ENCODE measurements around the gene SDCCAG8.
"Not testable (repeated sequence)": the region's sequence is repeated elsewhere in the genome, so short reads cannot be mapped to it uniquely, and the experiment has no call there.

SDCCAG8 gene

DNA sequence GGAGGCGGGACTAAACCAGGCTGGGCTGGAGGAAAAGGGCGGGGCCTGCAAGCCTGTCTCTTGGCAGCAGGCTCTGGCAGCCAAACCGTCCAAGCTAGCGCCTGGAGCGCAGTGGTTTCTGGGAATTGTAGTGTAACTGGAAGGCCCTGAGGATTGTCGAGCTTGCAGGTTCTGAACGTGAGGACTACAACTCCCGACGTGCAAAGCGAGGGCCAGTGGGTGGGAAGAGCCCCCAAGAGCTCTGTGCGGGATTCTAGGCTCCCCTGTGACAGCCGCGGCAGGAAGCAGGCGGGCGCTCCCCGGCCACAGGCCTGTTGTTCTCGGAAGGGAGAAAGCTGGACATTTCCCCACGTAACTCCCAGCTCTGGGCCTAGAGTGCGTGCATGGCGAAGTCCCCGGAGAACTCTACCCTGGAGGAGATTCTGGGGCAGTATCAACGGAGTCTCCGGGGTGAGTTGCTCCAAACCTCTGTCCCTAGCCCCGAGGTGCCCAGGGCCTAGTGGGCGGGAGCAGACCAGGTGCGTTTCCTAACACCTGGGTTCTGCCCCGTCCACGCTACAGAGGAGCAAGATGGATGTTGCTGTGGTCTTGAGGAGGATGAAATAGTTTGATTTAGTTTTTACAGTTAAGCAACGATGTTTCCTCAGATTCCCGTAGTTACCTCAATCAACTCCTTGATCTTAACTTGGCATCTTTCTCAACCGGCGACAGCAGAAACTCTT, at the start of gene SDCCAG8:
TSS of gene SDCCAG8 (plus strand) at position 251 of the 722 bp plus-strand sequence. CDS start at position 384, 133 bp downstream.
- no peaks in the 10 kb centered on the region for H3K36me3 ChIP-seq (ENCODE audit: insufficient read depth, low read length)
- H3K9me3 ChIP-seq (ENCODE audit: low read depth, low read length), result no peaks in the 10 kb centered on the region
- TF ChIP-seq EZH2 (IDR thresholded peaks at IDR 0.05) (no peak), FOXP2 (optimal IDR thresholded peaks at IDR 0.05; ENCODE audit: control extremely low read depth, extremely low read length, insufficient read depth) (no peak), POLR2AphosphoS5 (IDR thresholded peaks at IDR 0.05; ENCODE audit: borderline replicate concordance, low read depth, low read length) (peak; percentile 92)
- peak; percentile 100 for DNase-seq (ENCODE audit: low read depth, low spot score)
- peak within 1 kb of the TSS; percentile 86 for H3K4me3 ChIP-seq
- peak within 1 kb of the TSS; percentile 95 for H3K27ac ChIP-seq
- peak within 1 kb of the TSS; percentile 86 for H3K9ac ChIP-seq (ENCODE audit: insufficient read length)

DNA sequence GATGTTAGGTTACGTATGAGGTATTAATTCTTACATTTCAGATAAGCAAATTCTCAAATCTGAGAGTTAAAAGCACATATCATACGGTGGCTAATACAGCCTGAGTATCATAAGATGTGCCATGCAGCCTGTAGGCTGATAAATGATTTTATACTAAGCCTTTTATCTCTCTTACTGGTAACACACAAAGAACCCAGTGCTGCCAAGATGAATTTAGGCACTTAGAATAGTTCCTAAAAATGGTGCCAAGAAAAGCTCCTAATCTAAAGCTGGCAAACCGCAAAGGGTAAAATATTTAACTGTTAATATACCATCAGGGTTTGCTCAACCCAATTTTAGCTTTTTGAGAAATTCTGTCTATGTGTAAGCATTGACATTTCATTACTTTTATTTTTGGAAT, 43.9 kb upstream of the SDCCAG8 start:
- Histone ChIP-seq H3K27ac (peak overlapping the region; percentile 82; the same call in 1 of the 2 replicates), H3K36me3 (ENCODE audit: insufficient read depth, low read length) (peaks cover 27% of the 10 kb centered on the region)
- H3K4me3 ChIP-seq; DNase-seq (ENCODE audit: low read depth, low spot score); H3K9me3 ChIP-seq (ENCODE audit: low read depth, low read length); H3K9ac ChIP-seq (ENCODE audit: insufficient read length): not testable (repeated sequence)

DNA sequence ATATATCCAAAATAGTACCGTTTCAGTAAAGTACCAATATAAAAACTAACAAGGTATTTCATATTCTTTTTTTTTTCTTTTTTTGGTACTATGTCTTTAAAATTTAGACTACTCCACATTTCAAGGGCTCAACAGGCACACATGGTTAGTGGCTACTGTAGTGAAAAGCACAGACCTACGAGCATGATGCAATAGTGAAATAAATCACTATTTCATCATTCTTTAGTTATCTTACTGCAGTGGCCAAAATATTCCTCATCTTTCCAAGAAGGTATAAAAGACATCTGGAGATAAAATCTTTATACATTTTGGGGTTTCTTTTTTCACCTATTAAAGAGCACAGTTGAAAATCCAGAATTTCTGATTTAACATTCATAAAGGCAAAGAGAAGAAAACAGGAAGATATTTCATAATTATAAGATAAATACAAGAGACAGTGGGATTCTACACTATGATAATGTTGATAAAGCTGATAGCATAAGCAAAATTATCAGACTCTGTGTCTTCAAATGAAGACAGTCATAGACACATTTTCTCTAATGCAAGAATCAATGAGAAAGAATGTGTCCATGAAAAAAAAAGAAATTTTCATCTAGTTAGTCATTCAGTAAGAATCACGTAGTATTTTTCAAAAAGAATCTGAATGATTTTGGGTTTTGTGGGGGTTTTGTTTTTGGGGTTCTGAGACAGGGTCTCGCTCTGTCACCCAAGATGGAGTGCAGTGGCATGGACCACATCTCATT, 42.6 kb upstream of the SDCCAG8 start:
- Histone ChIP-seq H3K9me3 (ENCODE audit: low read depth, low read length) (no peaks in the 10 kb centered on the region), H3K4me3 (0 out of 2 replicates have a peak overlapping the region, but pooled peaks have one; percentile 11), H3K27ac (peak overlapping the region; percentile 82), H3K36me3 (ENCODE audit: insufficient read depth, low read length) (peaks cover 34% of the 10 kb centered on the region), H3K9ac (ENCODE audit: insufficient read length) (peak overlapping the region; percentile 55)
- TF ChIP-seq EZH2 (IDR thresholded peaks at IDR 0.05) (no peak), POLR2AphosphoS5 (IDR thresholded peaks at IDR 0.05; ENCODE audit: borderline replicate concordance, low read depth, low read length) (no peak), FOXP2 (optimal IDR thresholded peaks at IDR 0.05; ENCODE audit: control extremely low read depth, extremely low read length, insufficient read depth) (no peak)
- DNase-seq (ENCODE audit: low read depth, low spot score), result no peak

DNA sequence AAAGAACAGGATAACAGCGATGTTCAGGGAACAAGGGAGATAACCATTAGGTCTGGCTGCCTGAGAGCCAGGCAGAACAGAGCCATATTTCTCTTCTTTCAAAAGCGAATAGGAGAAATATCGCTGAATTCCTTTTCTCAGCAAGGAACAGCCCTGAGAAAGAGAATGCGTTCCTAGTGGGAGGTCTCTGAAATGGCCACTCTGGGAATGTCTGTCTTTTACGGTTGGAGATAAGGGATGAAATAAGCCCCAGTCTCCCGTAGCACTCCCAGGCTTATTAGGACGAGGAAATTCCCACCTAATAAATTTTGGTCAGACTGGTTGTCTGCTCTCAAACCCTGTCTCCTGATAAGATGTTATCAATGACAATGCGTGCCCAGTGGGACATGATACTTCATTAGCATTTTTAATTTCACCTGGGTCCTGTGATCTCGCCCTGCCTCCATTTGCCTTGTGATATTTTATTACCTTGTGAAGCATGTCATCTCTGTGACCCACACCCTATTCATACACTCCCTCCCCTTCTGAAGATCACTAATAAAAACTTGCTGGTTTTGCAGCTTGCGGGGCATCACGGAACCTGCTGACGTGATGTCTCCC, 40.5 kb upstream of the SDCCAG8 start:
- peaks cover 50% of the 10 kb centered on the region for H3K36me3 ChIP-seq (ENCODE audit: insufficient read depth, low read length)
- not testable (repeated sequence) for H3K27ac ChIP-seq; H3K9ac ChIP-seq (ENCODE audit: insufficient read length)

DNA sequence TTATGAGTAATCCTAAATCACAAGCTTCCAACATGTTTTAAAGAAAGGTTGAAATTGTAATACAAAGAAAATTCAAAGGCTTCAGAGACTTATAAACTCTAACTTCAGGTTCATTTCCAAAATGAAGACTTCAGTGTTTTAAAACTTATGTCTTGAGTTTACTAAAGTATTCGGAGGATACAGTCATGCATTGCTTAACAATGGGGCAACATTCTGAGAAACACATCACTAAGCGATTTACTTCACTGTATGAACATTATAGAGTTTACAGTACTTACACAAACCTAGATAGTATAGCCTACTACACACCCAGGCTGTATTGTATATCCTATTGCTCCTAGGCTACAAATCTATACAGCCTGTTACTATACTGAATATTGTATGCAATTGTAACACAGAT, 39.1 kb upstream of the SDCCAG8 start:
- Histone ChIP-seq H3K9ac (ENCODE audit: insufficient read length) (no peak overlapping the region), H3K27ac (peak overlapping the region; percentile 62; the same call in 1 of the 2 replicates), H3K4me3 (no peak overlapping the region), H3K9me3 (ENCODE audit: low read depth, low read length) (no peaks in the 10 kb centered on the region), H3K36me3 (ENCODE audit: insufficient read depth, low read length) (peaks cover 64% of the 10 kb centered on the region)
- TF ChIP-seq FOXP2 (optimal IDR thresholded peaks at IDR 0.05; ENCODE audit: control extremely low read depth, extremely low read length, insufficient read depth) (no peak), EZH2 (IDR thresholded peaks at IDR 0.05) (no peak), POLR2AphosphoS5 (IDR thresholded peaks at IDR 0.05; ENCODE audit: borderline replicate concordance, low read depth, low read length) (no peak)
- DNase-seq (ENCODE audit: low read depth, low spot score), result no peak

More for the DNA sequence above, 40.5 kb upstream of the SDCCAG8 start:
- H3K9me3 ChIP-seq (ENCODE audit: low read depth, low read length); H3K4me3 ChIP-seq; DNase-seq (ENCODE audit: low read depth, low spot score): not testable (repeated sequence)

DNA sequence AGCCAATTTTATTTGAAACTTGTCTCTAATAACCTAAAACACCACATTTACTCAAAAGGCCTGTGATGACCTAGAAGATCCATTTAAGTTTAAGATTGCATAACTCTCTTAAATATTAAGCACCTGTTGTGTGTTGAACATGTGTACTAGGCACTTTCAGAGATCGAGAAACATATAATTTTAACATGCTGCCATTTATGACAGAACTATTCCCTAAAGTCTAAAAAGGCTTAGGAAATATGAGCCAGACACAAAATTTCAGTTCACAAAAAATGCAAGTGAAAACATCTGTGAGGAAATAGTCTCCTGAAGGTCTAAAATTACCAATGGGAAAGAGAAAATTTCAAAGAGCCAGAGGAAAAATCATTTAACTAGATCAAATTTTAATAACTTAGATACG, 38.5 kb upstream of the SDCCAG8 start:
- H3K36me3 ChIP-seq (ENCODE audit: insufficient read depth, low read length), result peaks cover 70% of the 10 kb centered on the region
- H3K4me3 ChIP-seq, result no peak overlapping the region
- DNase-seq (ENCODE audit: low read depth, low spot score), result no peak

DNA sequence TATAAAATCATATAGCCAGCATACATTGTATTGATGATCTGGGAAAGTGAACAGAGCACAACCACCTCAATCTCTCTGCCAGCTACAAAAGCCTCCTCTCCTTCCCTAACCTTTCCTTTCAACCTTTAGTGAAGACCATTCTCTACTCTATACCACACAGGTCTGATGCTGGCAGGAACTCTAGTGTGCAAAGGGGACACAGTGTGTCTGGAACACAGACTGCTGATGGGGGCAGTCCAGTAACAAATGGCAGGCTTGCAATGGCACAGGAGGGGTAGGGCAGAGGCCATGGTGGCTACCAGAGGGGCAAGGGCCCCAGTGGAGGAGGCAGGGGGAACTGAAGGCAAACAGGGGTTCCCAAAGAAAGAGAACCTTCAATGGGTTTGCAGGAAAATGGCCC, 37.8 kb upstream of the SDCCAG8 start:
- Histone ChIP-seq H3K27ac (no peak overlapping the region), H3K36me3 (ENCODE audit: insufficient read depth, low read length) (peaks cover 73% of the 10 kb centered on the region)

More for the DNA sequence above, 38.5 kb upstream of the SDCCAG8 start:
- no peaks in the 10 kb centered on the region for H3K9me3 ChIP-seq (ENCODE audit: low read depth, low read length)
- no peak overlapping the region for H3K9ac ChIP-seq (ENCODE audit: insufficient read length)
- no peak for TF ChIP-seq EZH2 (IDR thresholded peaks at IDR 0.05)
- no peak for TF ChIP-seq POLR2AphosphoS5 (IDR thresholded peaks at IDR 0.05; ENCODE audit: borderline replicate concordance, low read depth, low read length)
- TF ChIP-seq FOXP2 (optimal IDR thresholded peaks at IDR 0.05; ENCODE audit: control extremely low read depth, extremely low read length, insufficient read depth), result no peak
- peak overlapping the region; percentile 49; the same call in 1 of the 2 replicates for H3K27ac ChIP-seq

DNA sequence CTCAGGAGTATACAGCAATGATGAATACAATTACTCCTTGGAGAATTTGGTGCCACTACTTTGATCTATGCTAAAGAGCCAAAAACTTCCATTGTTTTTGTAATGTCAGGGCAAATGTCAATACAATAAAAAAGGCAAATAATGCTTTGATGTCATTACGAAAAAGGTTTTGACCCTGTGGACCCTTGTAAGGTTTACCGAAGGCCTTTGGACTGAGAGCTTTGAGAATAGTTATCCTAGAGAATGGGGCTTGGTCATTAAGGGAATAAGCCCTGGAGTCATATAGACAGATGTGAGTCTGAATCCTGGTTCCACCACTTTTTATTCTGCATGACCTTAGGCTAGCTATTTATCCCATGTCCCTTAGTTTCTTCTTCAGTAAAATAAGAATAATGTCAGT, 28.2 kb upstream of the SDCCAG8 start:
- DNase-seq (ENCODE audit: low read depth, low spot score), result no peak
- no peak overlapping the region for H3K27ac ChIP-seq
- no peak overlapping the region for H3K9ac ChIP-seq (ENCODE audit: insufficient read length)
- H3K36me3 ChIP-seq (ENCODE audit: insufficient read depth, low read length), result peaks cover 76% of the 10 kb centered on the region
- peaks cover 19% of the 10 kb centered on the region for H3K9me3 ChIP-seq (ENCODE audit: low read depth, low read length)
- H3K4me3 ChIP-seq, result no peak overlapping the region
- TF ChIP-seq EZH2 (IDR thresholded peaks at IDR 0.05), result no peak
- TF ChIP-seq POLR2AphosphoS5 (IDR thresholded peaks at IDR 0.05; ENCODE audit: borderline replicate concordance, low read depth, low read length), result no peak
- TF ChIP-seq FOXP2 (optimal IDR thresholded peaks at IDR 0.05; ENCODE audit: control extremely low read depth, extremely low read length, insufficient read depth), result no peak

More for the DNA sequence above, 37.8 kb upstream of the SDCCAG8 start:
- DNase-seq (ENCODE audit: low read depth, low spot score), result no peak
- Histone ChIP-seq H3K9ac (ENCODE audit: insufficient read length) (no peak overlapping the region), H3K9me3 (ENCODE audit: low read depth, low read length) (peaks cover under 1% of the 10 kb centered on the region; the same call in 1 of the 2 replicates), H3K4me3 (no peak overlapping the region)
- TF ChIP-seq FOXP2 (optimal IDR thresholded peaks at IDR 0.05; ENCODE audit: control extremely low read depth, extremely low read length, insufficient read depth), result no peak
- no peak for TF ChIP-seq EZH2 (IDR thresholded peaks at IDR 0.05)
- no peak for TF ChIP-seq POLR2AphosphoS5 (IDR thresholded peaks at IDR 0.05; ENCODE audit: borderline replicate concordance, low read depth, low read length)

Data from SK-N-MC (cell line).